Skeletal muscle cell (primary cell): Measurements from ENCODE around the gene RNF150.

Experiments
- DNase-seq: peaks from one replicate; pipeline ENCODE4 v3.0.0-alpha.2; 2010; ENCODE audit warnings: low read depth
- H3K4me3 ChIP-seq: 2 replicates; pipeline ENCODE4 v1.5.1; 2011; ENCODE audit warnings: low read depth, mild to moderate bottlenecking, control low read depth, low read length, moderate library complexity

Gene RNF150

GRCh38 chr4:141039156-141039555 is 94.1 kb downstream of the RNF150 start:
- no peak overlapping the region for H3K4me3 ChIP-seq
- DNase-seq = no peak

GRCh38 chr4:141038428-141038827 is 94.8 kb downstream of the RNF150 start:
- no peak for DNase-seq
- no peak overlapping the region for H3K4me3 ChIP-seq

DNA sequence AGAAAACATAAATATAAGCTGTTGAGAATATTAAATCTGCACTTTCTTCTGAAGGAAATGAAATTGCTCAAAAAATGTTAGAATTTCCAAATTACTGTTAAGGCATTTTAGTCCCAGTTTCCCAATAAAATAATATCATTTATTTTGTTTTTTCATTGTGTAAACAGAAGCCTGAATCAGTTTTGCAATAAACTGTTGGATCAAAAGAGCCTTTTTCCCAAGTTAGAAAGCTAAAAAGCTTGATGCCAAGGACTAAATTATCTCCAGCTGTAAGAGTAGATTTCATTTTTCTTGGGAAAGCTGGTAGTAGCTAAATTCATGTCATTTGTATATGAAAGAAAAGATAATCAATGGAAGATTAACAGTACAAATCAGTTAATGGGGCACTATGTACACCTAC is 95.8 kb downstream of the RNF150 start:
- no peak for DNase-seq

DNA sequence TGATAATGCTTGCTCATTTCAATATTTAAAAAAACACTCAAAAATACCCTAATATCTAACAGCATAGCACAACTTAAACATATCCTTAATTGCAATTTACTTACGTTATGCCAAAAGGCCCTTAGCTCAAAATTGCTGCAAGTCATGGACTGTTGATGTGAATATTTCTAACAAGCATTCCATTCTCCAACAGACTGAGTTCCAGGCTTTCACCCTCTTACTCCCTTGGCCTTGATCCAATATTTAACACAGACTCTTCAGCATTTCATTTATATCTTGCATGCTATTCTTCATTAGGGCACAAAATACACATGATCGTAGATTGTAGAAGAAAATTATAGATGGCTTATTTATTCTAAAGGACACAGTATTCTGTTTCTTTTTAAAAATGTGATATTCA is 96.5 kb downstream of the RNF150 start:
- H3K4me3 ChIP-seq = no peak overlapping the region
- DNase-seq = no peak

More for the DNA sequence above, 95.8 kb downstream of the RNF150 start:
- no peak overlapping the region for H3K4me3 ChIP-seq

DNA sequence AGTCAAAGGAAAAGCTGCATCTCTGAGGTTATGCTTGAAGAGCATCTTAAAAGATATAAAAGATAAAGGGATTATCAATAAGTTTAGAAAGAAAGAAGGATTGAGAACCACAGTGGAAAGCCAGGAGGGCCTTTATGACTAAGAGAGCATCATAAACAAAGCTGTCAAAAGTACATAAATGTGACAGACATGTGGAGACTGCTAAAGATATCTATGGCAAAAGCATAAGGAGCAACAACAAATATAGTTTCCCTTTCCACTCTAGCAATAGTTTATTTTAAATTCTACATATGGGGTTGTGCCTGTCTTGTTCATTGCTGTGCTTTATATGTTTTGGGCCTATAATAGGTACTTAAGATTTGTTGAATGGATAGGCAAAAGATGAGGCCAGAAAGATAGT is 97.3 kb downstream of the RNF150 start:
- no peak overlapping the region for H3K4me3 ChIP-seq
- DNase-seq = no peak

DNA sequence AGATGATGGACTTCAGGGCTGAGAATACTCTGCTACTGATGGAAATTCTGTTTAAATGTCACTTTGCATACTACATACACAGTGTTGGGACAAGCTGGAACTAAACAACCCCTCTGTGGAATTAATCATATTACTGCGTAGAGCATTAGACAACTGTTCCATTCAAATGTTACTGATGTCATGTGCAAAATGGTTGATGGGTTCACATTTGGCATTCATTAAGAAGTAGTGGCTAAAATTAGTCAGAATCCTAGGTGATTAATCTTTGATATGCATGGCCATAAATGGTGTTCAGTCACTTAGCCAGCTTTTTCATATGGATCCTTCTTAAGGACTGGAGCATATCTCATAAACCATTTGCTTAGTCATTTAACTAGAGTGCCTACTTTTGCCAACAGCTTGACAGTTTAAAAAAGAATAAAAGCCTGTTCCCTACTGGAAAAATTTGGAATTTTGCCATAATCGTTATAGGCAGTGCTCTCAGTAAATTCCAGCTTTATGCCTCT is 105.2 kb downstream of the RNF150 start:
- peak; percentile 67 for DNase-seq
- H3K4me3 ChIP-seq = no peak overlapping the region

GRCh38 chr4:141027421-141027820 is 105.8 kb downstream of the RNF150 start:
- no peak overlapping the region for H3K4me3 ChIP-seq
- no peak for DNase-seq

- H3K4me3 ChIP-seq = no peak overlapping the region
- DNase-seq = no peak
Observed at GRCh38 chr4:141026900-141027299, 106.4 kb downstream of the RNF150 start.

DNA sequence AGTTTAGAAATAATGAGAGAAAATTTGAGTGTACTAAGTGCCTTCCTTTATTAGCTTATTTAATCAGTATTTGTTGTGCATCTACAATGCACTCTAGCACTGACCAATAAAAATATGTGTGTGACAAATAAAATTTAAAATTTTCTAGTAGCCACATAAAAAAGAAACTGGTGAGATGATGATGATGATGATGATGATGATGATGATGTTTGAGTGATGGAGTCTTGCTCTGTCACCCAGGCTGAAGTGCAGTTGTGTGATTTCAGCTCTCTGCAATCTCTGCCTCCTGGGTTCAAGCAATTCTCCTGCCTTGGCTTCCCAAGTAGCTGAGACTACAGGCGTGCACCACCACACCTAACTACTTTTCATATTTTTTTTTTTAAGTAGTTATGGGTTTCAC is 110.2 kb downstream of the RNF150 start:
- DNase-seq = no peak
- no peak overlapping the region for H3K4me3 ChIP-seq

DNA sequence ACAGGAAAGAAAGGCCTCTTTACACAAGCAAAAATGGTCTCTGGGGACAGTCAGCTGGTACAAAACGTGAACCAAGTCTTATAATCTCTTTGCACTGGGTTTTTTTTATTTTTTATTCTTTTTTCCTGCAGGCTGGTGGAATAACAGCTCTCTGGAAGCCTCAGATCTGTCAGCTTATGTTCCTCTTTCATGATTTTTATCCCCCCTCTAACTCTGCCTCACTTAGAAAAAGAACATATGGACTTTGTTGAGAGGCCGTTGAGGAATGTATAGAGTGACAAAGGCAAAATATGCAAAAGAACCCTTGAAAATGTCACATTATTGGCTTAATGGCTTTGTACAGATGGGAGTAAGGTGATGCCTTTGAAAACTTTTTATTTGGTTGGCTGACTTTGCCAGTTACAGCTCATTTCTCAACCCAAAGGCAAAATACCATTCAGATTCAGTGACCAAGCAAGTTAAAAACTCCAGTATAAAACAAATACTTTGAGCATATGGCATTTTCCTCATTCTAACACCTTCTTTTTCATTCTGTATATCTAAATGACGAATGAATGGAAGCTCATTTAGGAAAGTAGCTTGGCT is 111.1 kb downstream of the RNF150 start:
- no peak for DNase-seq
- no peak overlapping the region for H3K4me3 ChIP-seq

- DNase-seq = no peak
Observed at GRCh38 chr4:141021397-141022110, 111.7 kb downstream of the RNF150 start.

GRCh38 chr4:141020801-141021261 is 112.4 kb downstream of the RNF150 start:
- DNase-seq = peak; percentile 41
- no peak overlapping the region for H3K4me3 ChIP-seq

More at GRCh38 chr4:141021397-141022110, 111.7 kb downstream of the RNF150 start:
- no peak overlapping the region for H3K4me3 ChIP-seq

GRCh38 chr4:141019768-141020167 is 113.5 kb downstream of the RNF150 start:
- DNase-seq = no peak
- H3K4me3 ChIP-seq = no peak overlapping the region

- DNase-seq = no peak
- H3K4me3 ChIP-seq = no peak overlapping the region
Observed at GRCh38 chr4:141016117-141016798, 117.0 kb downstream of the RNF150 start.

GRCh38 chr4:141013899-141014298 is 119.4 kb downstream of the RNF150 start:
- no peak overlapping the region for H3K4me3 ChIP-seq
- no peak for DNase-seq

GRCh38 chr4:141011901-141012315 is 121.4 kb downstream of the RNF150 start:
- DNase-seq = no peak
- H3K4me3 ChIP-seq = no peak overlapping the region

DNA sequence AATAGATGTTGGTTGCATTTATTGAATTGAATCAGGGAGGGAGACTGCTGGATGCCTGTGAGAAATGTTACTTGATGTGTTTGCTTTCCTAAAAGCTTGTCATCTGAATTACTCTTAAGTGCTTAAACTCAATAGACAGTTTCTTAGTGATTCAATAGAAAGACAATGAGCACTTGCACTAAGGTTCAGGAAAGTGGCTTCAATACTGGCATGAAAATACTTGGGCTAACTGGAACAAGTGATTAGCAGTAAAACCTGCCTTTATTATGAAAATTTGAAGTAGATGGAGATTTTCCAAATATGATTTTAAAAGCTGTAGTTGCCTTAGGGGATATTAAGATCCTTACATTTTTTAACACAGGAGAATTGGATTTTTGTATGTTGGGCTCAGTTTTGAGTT is 123.3 kb downstream of the RNF150 start:
- no peak for DNase-seq

DNA sequence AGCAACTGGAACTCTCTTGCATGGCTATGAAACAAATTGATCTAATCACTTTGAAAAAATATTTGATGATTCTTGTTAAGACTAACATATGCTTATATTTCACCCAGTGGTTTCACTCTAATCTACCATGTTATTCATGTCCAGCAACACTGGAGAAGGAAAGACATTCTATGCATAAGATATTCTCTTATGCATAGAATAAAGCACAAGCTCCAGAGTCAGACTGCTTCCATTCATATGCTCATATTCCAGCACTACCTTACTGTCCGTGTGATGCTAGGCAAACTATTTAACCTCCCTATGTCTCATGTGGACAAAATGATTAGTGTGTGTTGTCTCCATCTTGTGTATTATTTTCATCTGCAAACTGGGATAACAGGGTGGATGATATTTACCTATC is 124.1 kb downstream of the RNF150 start:
- H3K4me3 ChIP-seq = no peak overlapping the region

More for the DNA sequence above, 123.3 kb downstream of the RNF150 start:
- H3K4me3 ChIP-seq = no peak overlapping the region

DNA sequence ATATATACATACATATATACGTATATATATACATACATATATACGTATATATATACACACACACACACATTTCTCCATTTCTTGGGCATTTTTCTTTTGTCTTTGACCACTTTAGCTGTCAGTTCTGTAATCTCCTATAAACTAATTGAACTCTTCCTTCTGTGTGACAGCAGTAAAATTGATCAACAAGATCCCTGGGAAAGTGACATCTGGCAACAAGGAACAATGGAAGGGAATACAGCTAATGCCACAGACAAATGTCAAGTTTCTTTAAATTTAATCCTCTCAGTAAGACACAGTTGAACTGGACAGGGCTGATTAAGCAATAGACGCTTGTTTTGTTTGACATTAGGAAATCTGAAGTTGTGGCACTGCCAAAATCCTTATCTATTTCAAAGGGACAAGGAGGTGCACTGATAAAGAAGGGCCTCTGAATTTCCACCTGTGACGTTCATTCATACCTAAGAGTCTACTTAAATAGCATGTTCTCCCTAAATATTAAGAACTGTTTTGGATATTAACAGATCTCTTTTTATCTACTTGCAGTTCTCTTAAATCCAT is 126.9 kb downstream of the RNF150 start:
- no peak for DNase-seq
- no peak overlapping the region for H3K4me3 ChIP-seq

More for the DNA sequence above, 124.1 kb downstream of the RNF150 start:
- DNase-seq = no peak

DNA sequence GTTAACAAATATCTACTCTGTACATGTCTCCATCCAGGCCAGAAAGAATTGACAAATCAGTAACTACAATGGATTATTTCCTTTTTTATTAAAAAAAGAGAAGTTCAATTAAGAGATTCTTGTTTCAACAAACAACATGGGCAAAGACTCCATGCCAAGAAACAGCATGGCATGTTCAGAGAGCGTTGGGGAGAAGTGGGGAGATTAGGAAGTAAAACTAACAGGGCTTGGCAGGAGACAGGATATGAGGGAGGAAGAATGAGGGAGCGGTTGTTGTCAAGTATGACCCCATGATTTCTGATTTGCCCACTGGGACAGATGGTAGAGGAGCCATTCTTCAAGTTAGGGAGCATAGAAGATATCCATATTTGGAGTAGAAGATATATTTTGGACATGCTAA is 128.4 kb downstream of the RNF150 start:
- no peak for DNase-seq

More for the DNA sequence above, 128.4 kb downstream of the RNF150 start:
- no peak overlapping the region for H3K4me3 ChIP-seq
